ENCODE results near the gene RABEPK.

Gene RABEPK

DNA sequence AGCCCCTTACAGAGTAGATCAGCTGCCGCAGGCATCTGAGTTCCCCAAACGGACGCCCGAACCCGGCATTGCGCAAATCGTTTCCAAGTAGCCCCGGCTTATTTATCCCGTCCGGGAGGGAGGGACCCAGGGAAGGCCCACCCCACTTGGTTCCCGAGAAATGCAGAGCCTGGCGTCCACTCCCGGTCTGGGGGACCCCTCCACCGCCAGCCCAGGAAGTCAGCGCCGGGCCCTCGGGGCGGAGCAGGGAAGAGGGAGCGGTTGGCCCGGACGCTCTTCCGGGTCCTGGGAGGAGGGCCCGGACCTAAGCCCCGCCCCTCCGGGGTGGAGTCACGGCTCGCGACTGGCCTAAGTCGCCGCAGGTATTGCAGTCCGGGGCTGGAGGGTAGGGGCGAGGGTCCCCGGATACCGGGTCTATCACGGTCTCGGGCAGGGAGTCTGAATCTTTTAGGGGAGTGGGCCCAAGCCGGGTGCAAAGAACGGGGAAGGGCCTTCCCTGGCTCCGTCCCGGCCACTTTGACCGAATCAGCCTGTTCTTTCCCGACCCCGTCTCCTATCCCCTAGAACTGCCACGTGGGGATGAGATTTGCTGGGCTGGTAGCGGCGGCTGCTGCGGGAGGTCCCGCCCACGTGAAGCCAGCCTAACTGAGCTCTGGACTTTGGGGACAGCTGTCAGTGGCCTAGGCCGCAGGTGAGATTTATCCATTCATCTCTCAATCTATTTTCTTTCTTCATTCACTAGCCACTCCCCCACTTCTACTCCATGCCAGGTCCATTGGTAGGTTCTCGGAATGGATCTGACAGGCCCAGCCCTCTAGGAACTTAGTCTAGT is at the start of gene RABEPK:
Gene RABEPK, plus strand, starts transcription at position 327 of the 832 bp plus-strand sequence. CDS start 2,472 bp downstream, outside the sequence.
- H3K4me1 ChIP-seq, result no peaks in the 10 kb centered on the region
- no peaks in the 10 kb centered on the region for H3K79me2 ChIP-seq
- no peaks in the 10 kb centered on the region for H3K27me3 ChIP-seq (ENCODE audit: control insufficient read depth, insufficient read depth, low read length)
- H3K9ac ChIP-seq, result no peak within 1 kb of the TSS
- H2AFZ ChIP-seq, result peak within 1 kb of the TSS; percentile 85
- H3K36me3 ChIP-seq (ENCODE audit: control insufficient read depth, insufficient read depth, low read length), result no peaks in the 10 kb centered on the region
- H3K4me2 ChIP-seq (ENCODE audit: low read length), result peak within 1 kb of the TSS; percentile 75
- peak within 1 kb of the TSS; percentile 85 for H3K27ac ChIP-seq
- H3K4me3 ChIP-seq (ENCODE audit: low read depth, low read length), result peak within 1 kb of the TSS; percentile 93
- TF ChIP-seq CTCF (IDR thresholded peaks at IDR 0.05), result no peak
- H3K9me3 ChIP-seq (ENCODE audit: control insufficient read depth, low read length), result no peaks in the 10 kb centered on the region

- Histone ChIP-seq H3K9ac (no peak overlapping the region), H3K4me2 (ENCODE audit: low read length) (no peak overlapping the region), H3K4me3 (ENCODE audit: low read depth, low read length) (no peak overlapping the region), H3K27me3 (ENCODE audit: control insufficient read depth, insufficient read depth, low read length) (no peaks in the 10 kb centered on the region), H3K4me1 (no peaks in the 10 kb centered on the region), H3K9me3 (ENCODE audit: control insufficient read depth, low read length) (no peaks in the 10 kb centered on the region), H3K36me3 (ENCODE audit: control insufficient read depth, insufficient read depth, low read length) (no peaks in the 10 kb centered on the region), H3K27ac (no peak overlapping the region), H2AFZ (no peak overlapping the region), H3K79me2 (no peaks in the 10 kb centered on the region)
- TF ChIP-seq CTCF (IDR thresholded peaks at IDR 0.05), result no peak
Observed at GRCh38 chr9:125151730-125152129, 48.6 kb upstream of the RABEPK start.

DNA sequence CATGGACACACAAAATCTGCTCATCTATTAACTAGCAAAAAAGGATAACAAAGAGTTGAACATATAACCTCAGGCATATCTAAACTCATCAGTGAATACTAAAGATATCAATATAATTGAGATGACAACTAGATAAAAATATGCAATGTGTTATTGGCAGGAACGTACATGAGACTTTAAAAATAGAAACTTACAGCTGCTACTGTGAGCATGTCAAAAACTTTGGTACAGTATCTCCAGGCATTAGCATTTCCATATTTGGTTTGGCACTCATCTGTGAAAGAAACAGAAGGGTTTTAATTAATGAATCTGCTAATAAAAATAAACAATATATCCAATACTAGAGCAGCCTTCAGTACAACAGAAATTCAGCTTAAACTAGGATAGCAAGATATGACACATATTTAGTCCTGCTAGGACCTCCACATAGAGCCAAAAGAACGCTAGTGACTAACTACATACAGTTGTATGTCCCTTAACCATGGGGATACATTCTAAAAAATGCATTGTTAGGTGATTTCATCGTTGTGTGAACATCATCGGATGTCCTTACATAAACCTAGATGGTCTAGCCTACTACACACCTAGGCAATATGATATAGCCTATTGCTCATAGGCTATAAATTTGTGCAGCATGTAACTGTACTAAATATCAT is 46.5 kb upstream of the RABEPK start:
- Histone ChIP-seq H2AFZ (no peak overlapping the region), H3K36me3 (ENCODE audit: control insufficient read depth, insufficient read depth, low read length) (no peaks in the 10 kb centered on the region), H3K4me3 (ENCODE audit: low read depth, low read length) (no peak overlapping the region), H3K27ac (no peak overlapping the region), H3K9ac (no peak overlapping the region), H3K4me2 (ENCODE audit: low read length) (no peak overlapping the region), H3K79me2 (no peaks in the 10 kb centered on the region), H3K27me3 (ENCODE audit: control insufficient read depth, insufficient read depth, low read length) (no peaks in the 10 kb centered on the region), H3K4me1 (no peaks in the 10 kb centered on the region), H3K9me3 (ENCODE audit: control insufficient read depth, low read length) (no peaks in the 10 kb centered on the region)
- TF ChIP-seq CTCF (IDR thresholded peaks at IDR 0.05), result no peak

DNA sequence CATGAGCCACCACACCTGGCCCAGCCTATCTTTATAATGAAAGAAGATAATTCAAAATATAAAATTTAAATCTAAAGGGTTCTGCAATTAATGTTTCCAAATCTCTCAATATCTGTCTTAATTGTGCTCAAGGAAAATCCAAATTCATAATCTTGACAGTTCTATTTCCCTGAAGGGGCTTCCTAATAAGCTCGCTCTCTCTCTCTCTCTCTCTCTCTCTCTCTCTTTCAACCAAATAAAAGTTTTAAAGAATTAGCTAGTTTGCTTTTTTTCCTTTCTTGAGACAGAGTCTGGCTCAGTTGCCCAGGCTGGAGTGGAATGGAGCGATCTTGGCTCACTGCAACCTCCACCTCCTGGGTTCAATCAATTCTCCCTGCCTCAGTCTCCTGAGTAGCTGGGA is 43.8 kb upstream of the RABEPK start:
- no peak for TF ChIP-seq CTCF (IDR thresholded peaks at IDR 0.05)
- Histone ChIP-seq H3K9ac (no peak overlapping the region), H3K4me2 (ENCODE audit: low read length) (no peak overlapping the region), H3K27me3 (ENCODE audit: control insufficient read depth, insufficient read depth, low read length) (no peaks in the 10 kb centered on the region), H3K79me2 (no peaks in the 10 kb centered on the region), H2AFZ (no peak overlapping the region), H3K4me1 (no peaks in the 10 kb centered on the region), H3K27ac (no peak overlapping the region), H3K4me3 (ENCODE audit: low read depth, low read length) (no peak overlapping the region), H3K36me3 (ENCODE audit: control insufficient read depth, insufficient read depth, low read length) (no peaks in the 10 kb centered on the region), H3K9me3 (ENCODE audit: control insufficient read depth, low read length) (no peaks in the 10 kb centered on the region)
